B cell (primary cell): Measurements from ENCODE around the gene PSMG4.

Experiments
- EZH2 ChIP-seq: IDR thresholded peaks from 2 replicates; pipeline ENCODE4 v1.6.1; 2012; ENCODE audit warnings: borderline replicate concordance, low read depth, mild to moderate bottlenecking, moderate library complexity, low read length; ENCODE audit not compliant: insufficient read depth, poor library complexity, severe bottlenecking
- TF ChIP-seq, protein P1 (sequence below): fragments of 200-600 bp; IDR thresholded peaks from one replicate; pipeline ENCODE4 v1.8.0; 2022; ENCODE audit warnings: antibody characterized with exemption, mild to moderate bottlenecking

DNA sequence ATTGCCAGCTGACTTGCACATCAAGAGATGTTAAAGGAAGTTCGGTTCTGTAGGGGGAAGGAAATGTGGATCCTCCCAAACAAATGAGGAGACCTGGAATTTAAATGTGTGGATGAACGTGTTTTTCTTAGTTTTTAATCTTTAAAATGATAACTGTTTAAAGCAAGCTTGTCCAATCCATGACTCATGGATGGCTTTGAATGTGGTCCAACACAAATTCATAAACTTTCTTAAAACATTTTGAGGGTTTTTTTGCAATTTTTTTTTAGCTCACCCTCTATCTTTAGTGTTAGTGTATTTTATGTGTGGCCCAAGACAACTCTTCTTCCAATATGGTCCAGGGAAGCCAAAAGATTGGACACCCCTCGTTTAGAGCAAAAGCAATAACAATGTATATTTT is 43.8 kb upstream of the PSMG4 start:
- no peak for TF ChIP-seq EZH2
- TF ChIP-seq, protein P1, sequence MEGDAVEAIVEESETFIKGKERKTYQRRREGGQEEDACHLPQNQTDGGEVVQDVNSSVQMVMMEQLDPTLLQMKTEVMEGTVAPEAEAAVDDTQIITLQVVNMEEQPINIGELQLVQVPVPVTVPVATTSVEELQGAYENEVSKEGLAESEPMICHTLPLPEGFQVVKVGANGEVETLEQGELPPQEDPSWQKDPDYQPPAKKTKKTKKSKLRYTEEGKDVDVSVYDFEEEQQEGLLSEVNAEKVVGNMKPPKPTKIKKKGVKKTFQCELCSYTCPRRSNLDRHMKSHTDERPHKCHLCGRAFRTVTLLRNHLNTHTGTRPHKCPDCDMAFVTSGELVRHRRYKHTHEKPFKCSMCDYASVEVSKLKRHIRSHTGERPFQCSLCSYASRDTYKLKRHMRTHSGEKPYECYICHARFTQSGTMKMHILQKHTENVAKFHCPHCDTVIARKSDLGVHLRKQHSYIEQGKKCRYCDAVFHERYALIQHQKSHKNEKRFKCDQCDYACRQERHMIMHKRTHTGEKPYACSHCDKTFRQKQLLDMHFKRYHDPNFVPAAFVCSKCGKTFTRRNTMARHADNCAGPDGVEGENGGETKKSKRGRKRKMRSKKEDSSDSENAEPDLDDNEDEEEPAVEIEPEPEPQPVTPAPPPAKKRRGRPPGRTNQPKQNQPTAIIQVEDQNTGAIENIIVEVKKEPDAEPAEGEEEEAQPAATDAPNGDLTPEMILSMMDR: no peak
